Gastrocnemius medialis (tissue), 4 donors: ENCODE results near the gene PPP2R3C.

Source experiments
- POLR2A ChIP-seq, 2 donors: fragments of 450-650 bp; IDR thresholded peaks; one replicate each; pipeline ENCODE4 v1.6.1; 2017; ENCODE audit warnings: antibody characterized with exemption in 2 of 2, mild to moderate bottlenecking in 2 of 2, moderate library complexity in 2 of 2
- TF ChIP-seq, protein P1 (sequence below), 5 experiments: fragments of 450-650 bp in 3 of 5; fragments of 200-600 bp in 2 of 5; sonication (generic) in 2 of 5; IDR thresholded peaks in 4 of 5; conservative IDR thresholded peaks in 1 of 5; 1 replicate in 4 of 5; 2 replicates in 1 of 5; pipeline ENCODE4 v1.5.1; 2016 to 2019; ENCODE audit warnings: antibody characterized with exemption in 5 of 5, mild to moderate bottlenecking in 3 of 5, moderate library complexity in 3 of 5

GRCh38 chr14:35117112-35117511 is 4.7 kb downstream of the PPP2R3C start:
- TF ChIP-seq, protein P1, sequence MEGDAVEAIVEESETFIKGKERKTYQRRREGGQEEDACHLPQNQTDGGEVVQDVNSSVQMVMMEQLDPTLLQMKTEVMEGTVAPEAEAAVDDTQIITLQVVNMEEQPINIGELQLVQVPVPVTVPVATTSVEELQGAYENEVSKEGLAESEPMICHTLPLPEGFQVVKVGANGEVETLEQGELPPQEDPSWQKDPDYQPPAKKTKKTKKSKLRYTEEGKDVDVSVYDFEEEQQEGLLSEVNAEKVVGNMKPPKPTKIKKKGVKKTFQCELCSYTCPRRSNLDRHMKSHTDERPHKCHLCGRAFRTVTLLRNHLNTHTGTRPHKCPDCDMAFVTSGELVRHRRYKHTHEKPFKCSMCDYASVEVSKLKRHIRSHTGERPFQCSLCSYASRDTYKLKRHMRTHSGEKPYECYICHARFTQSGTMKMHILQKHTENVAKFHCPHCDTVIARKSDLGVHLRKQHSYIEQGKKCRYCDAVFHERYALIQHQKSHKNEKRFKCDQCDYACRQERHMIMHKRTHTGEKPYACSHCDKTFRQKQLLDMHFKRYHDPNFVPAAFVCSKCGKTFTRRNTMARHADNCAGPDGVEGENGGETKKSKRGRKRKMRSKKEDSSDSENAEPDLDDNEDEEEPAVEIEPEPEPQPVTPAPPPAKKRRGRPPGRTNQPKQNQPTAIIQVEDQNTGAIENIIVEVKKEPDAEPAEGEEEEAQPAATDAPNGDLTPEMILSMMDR (IDR thresholded peaks at IDR 0.05 in 4 of 5, conservative IDR thresholded peaks at IDR 0.05 in 1 of 5), result no peak
- TF ChIP-seq POLR2A (IDR thresholded peaks at IDR 0.05), result no peak
